DOHH2 (cell line): Measurements from ENCODE around the gene EZH1.
A peak's percentile ranks its signal among the peaks of the same experiment; 100 is the strongest.

Source experiments
- H3F3A ChIP-seq: fragments of 200-600 bp; sonication (generic), shearing (Covaris generic); 2 replicates; pipeline ENCODE4 v1.6.0; 2016; ENCODE audit warnings: antibody characterized with exemption, mild to moderate bottlenecking; ENCODE audit not compliant: control insufficient read depth, insufficient read depth
- H3K27ac ChIP-seq: fragments of 200-600 bp; sonication (generic); 2 replicates; pipeline ENCODE4 v1.5.1; 2014; ENCODE audit warnings: low read depth, mild to moderate bottlenecking, low read length, moderate library complexity
- H3K27me3 ChIP-seq: fragments of 200-600 bp; sonication (generic); 2 replicates; pipeline ENCODE4 v1.6.1; 2014; ENCODE audit warnings: mild to moderate bottlenecking, low read length, mixed read lengths; ENCODE audit not compliant: control insufficient read depth
- H3K36me3 ChIP-seq: fragments of 200-600 bp; sonication (generic); 2 replicates; pipeline ENCODE4 v1.6.1; 2014; ENCODE audit warnings: mild to moderate bottlenecking, low read length, moderate library complexity, mixed read lengths; ENCODE audit not compliant: control insufficient read depth
- H3K4me1 ChIP-seq: fragments of 200-600 bp; sonication (generic); 2 replicates; pipeline ENCODE4 v1.6.1; 2014; ENCODE audit warnings: mild to moderate bottlenecking, low read length, mixed read lengths; ENCODE audit not compliant: control insufficient read depth
- H3K4me2 ChIP-seq: fragments of 200-600 bp; sonication (generic); 2 replicates; pipeline ENCODE4 v1.6.0; 2014; ENCODE audit warnings: mild to moderate bottlenecking, low read length, moderate library complexity
- H3K4me3 ChIP-seq: fragments of 200-600 bp; sonication (generic); 2 replicates; pipeline ENCODE4 v1.5.1; 2014; ENCODE audit warnings: mild to moderate bottlenecking, low read length, mixed read lengths
- H3K79me2 ChIP-seq: fragments of 200-600 bp; sonication (generic); 2 replicates; pipeline ENCODE4 v1.6.1; 2014; ENCODE audit warnings: mild to moderate bottlenecking, low read length, mixed read lengths; ENCODE audit not compliant: control insufficient read depth
- H3K9me2 ChIP-seq: fragments of 200-600 bp; sonication (generic); replicated peaks from 2 replicates; pipeline ENCODE4 v1.6.1; 2014; ENCODE audit warnings: mild to moderate bottlenecking, low read length, mixed read lengths; ENCODE audit not compliant: control insufficient read depth
- H3K9me3 ChIP-seq: fragments of 200-600 bp; sonication (generic); 2 replicates; pipeline ENCODE4 v1.6.1; 2014; ENCODE audit warnings: antibody characterized with exemption, low read length, mixed read lengths; ENCODE audit not compliant: control insufficient read depth, insufficient read depth
- H4K20me1 ChIP-seq: fragments of 200-600 bp; sonication (generic); 2 replicates; pipeline ENCODE4 v1.6.0; 2014; ENCODE audit warnings: low read depth, mild to moderate bottlenecking, antibody characterized with exemption, low read length, moderate library complexity; ENCODE audit not compliant: control insufficient read depth, insufficient read depth
- CTCF ChIP-seq: fragments of 200-600 bp; sonication (generic); IDR thresholded peaks from one replicate; pipeline ENCODE4 v1.5.1; 2014; ENCODE audit warnings: antibody characterized with exemption, mild to moderate bottlenecking, low read depth, low read length; ENCODE audit not compliant: poor library complexity, severe bottlenecking
- EZH2phosphoT487 ChIP-seq: fragments of 200-600 bp; sonication (generic); IDR thresholded peaks from 2 replicates; pipeline ENCODE4 v1.6.1; 2017; ENCODE audit warnings: borderline replicate concordance, mild to moderate bottlenecking, antibody characterized with exemption, low read length, moderate library complexity, mixed read lengths

The EZH1 gene

GRCh38 chr17:42670789-42671657 lies 73.8 kb downstream of the EZH1 start:
- Histone ChIP-seq H3K36me3 (no peaks in the 10 kb centered on the region), H3K4me3 (peak overlapping the region; percentile 60), H3K27ac (no peak overlapping the region), H3K9me2 (no peaks in the 10 kb centered on the region), H3K79me2 (no peaks in the 10 kb centered on the region), H3F3A (0 out of 2 replicates have a peak, but pooled peaks cover 5% of the 10 kb centered on the region), H3K4me2 (peak overlapping the region; percentile 59), H3K27me3 (peaks cover 61% of the 10 kb centered on the region), H3K9me3 (no peaks in the 10 kb centered on the region), H4K20me1 (no peaks in the 10 kb centered on the region), H3K4me1 (peaks cover 39% of the 10 kb centered on the region)
- TF ChIP-seq CTCF, result no peak
- TF ChIP-seq EZH2phosphoT487, result no peak

- peak overlapping the region; percentile 59 for H3K4me2 ChIP-seq
- no peaks in the 10 kb centered on the region for H3K79me2 ChIP-seq
- H4K20me1 ChIP-seq, result no peaks in the 10 kb centered on the region
- H3F3A ChIP-seq, result 0 out of 2 replicates have a peak, but pooled peaks cover 5% of the 10 kb centered on the region
- no peaks in the 10 kb centered on the region for H3K9me2 ChIP-seq
- no peak overlapping the region for H3K27ac ChIP-seq
- peaks cover 30% of the 10 kb centered on the region for H3K4me1 ChIP-seq
- H3K36me3 ChIP-seq, result no peaks in the 10 kb centered on the region
- H3K27me3 ChIP-seq, result peaks cover 53% of the 10 kb centered on the region
- peak overlapping the region; percentile 60 for H3K4me3 ChIP-seq
- no peaks in the 10 kb centered on the region for H3K9me3 ChIP-seq
- TF ChIP-seq EZH2phosphoT487 (peak; percentile 86; the same call in 1 of the 2 replicates), CTCF (peak; percentile 13)
Measured at GRCh38 chr17:42669977-42670788, 74.7 kb downstream of the EZH1 start.

GRCh38 chr17:42669705-42669976 lies 75.2 kb downstream of the EZH1 start:
- H3K4me2 ChIP-seq, result peak overlapping the region; percentile 14; the same call in 1 of the 2 replicates
- no peaks in the 10 kb centered on the region for H4K20me1 ChIP-seq
- H3K36me3 ChIP-seq, result no peaks in the 10 kb centered on the region
- 0 out of 2 replicates have a peak, but pooled peaks cover 3% of the 10 kb centered on the region for H3F3A ChIP-seq
- peaks cover 47% of the 10 kb centered on the region for H3K27me3 ChIP-seq
- no peak overlapping the region for H3K4me3 ChIP-seq
- TF ChIP-seq EZH2phosphoT487 (no peak; the same call in 1 of the 2 replicates), CTCF (no peak)
- H3K27ac ChIP-seq, result no peak overlapping the region
- no peaks in the 10 kb centered on the region for H3K79me2 ChIP-seq
- no peaks in the 10 kb centered on the region for H3K9me3 ChIP-seq
- H3K9me2 ChIP-seq, result no peaks in the 10 kb centered on the region
- peaks cover 25% of the 10 kb centered on the region for H3K4me1 ChIP-seq
